Panc1 (cell line): ENCODE measurements around the gene NDOR1. TPM values are rescaled to one million over a fixed set of nuclear protein-coding genes. Genes with fewer than 3 reads are reported as not detected.
A peak's percentile ranks its signal among the peaks of the same experiment; 100 is the strongest.

Experiments used
- ATAC-seq: fragments of 200-7000 bp; cut with Tn5 transposase; 2 replicates; pipeline ENCODE4 v1.9.1; 2020; ENCODE audit warnings: mild to moderate bottlenecking, moderate library complexity
- BruUV-seq: library from RNA; stranded (reverse); fragments of 400-500 nt; replicated peaks from 2 replicates; lab custom pipeline; 2021; lab: Mats Ljungman, UMichigan
- CTCF ChIA-PET: fragments of 300-600 bp; sonication (Branson Sonifier 250); formaldehyde crosslinking; loops from one replicate; lab custom pipeline; 2022; ENCODE audit warnings: antibody characterized with exemption; lab: Charles Lee
- POLR2A ChIA-PET: fragments of 300-600 bp; sonication (Branson Sonifier 250); formaldehyde crosslinking; loops from one replicate; lab custom pipeline; 2022; ENCODE audit warnings: antibody characterized with exemption; lab: Charles Lee
- DNase-seq: peaks from one replicate; pipeline ENCODE4 v3.0.0-alpha.2; 2010; ENCODE audit warnings: low read depth, low spot score
- H3K27ac ChIP-seq: 2 replicates; pipeline ENCODE4 v1.5.1; 2011; ENCODE audit warnings: mild to moderate bottlenecking, low read length, inconsistent platforms
- H3K27me3 ChIP-seq: fragments of 200-500 bp; sonication (Bioruptor generic); 2 replicates; pipeline ENCODE4 v1.6.0; 2014; ENCODE audit warnings: low read length, inconsistent platforms; ENCODE audit not compliant: control insufficient read depth, insufficient read depth
- H3K36me3 ChIP-seq: fragments of 200-500 bp; sonication (Bioruptor generic); 2 replicates; pipeline ENCODE4 v1.5.1; 2014; ENCODE audit warnings: inconsistent platforms, mild to moderate bottlenecking, low read length, moderate library complexity; ENCODE audit not compliant: control insufficient read depth, insufficient read depth
- H3K4me1 ChIP-seq: 2 replicates; pipeline ENCODE4 v1.5.1; 2011; ENCODE audit warnings: inconsistent platforms, mild to moderate bottlenecking, low read length, moderate library complexity; ENCODE audit not compliant: control insufficient read depth, insufficient read depth
- H3K4me3 ChIP-seq, 2 experiments: 2 replicates each; pipeline ENCODE4 v1.5.1; 2011 to 2012; ENCODE audit warnings: low read depth in 2 of 2, low read length in 2 of 2, mild to moderate bottlenecking in 2 of 2, inconsistent platforms in 1 of 2, moderate library complexity in 1 of 2
- H3K9me3 ChIP-seq: fragments of 200-500 bp; sonication (Bioruptor generic); 2 replicates; pipeline ENCODE4 v1.5.1; 2014; ENCODE audit warnings: low read depth, mild to moderate bottlenecking, inconsistent platforms, low read length, moderate library complexity; ENCODE audit not compliant: control insufficient read depth, insufficient read depth
- CTCF ChIP-seq: fragments of 450-650 bp; IDR thresholded peaks from 2 replicates; pipeline ENCODE4 v1.5.1; 2017; ENCODE audit warnings: mild to moderate bottlenecking
- POLR2AphosphoS5 ChIP-seq: IDR thresholded peaks from 2 replicates; pipeline ENCODE4 v1.6.1; 2012; ENCODE audit warnings: mild to moderate bottlenecking, low read depth, low read length, moderate library complexity
- REST ChIP-seq, 2 experiments: IDR thresholded peaks; 2 replicates each; pipeline ENCODE4 v1.6.1; 2011 to 2012; ENCODE audit warnings: low read depth in 2 of 2, control low read depth in 1 of 2, low read length in 1 of 2, mild to moderate bottlenecking in 1 of 2, moderate library complexity in 1 of 2; ENCODE audit not compliant: insufficient read depth in 1 of 2
- SIN3A ChIP-seq: IDR thresholded peaks from 2 replicates; pipeline ENCODE4 v1.6.1; 2012; ENCODE audit warnings: low read depth, mild to moderate bottlenecking, low read length, moderate library complexity, borderline replicate concordance; ENCODE audit not compliant: insufficient read depth
- TCF7L2 ChIP-seq: IDR thresholded peaks from 2 replicates; pipeline ENCODE4 v1.6.1; 2011; ENCODE audit warnings: mild to moderate bottlenecking, low read depth, low read length, inconsistent platforms
- in situ Hi-C: cut with HindIII; loops from 2 replicates; pipeline ENCODE4 v1.10.0; 2016; ENCODE audit warnings: low sequenced_read_pairs, low pct_unique_long_range_greater_than_20kb
- intact Hi-C: fragments of 100-400 bp; cut with micrococcal nuclease; formaldehyde crosslinking; loops from one replicate; pipeline ENCODE4 v1.10.0; 2022; ENCODE audit not compliant: unreplicated experiment
- total RNA-seq: library from RNA; stranded (reverse); gene quantifications from one replicate; pipeline ENCODE4 v1.2.1, GENCODE V29; 2021; ENCODE audit not compliant: unreplicated experiment

Gene NDOR1
- total RNA-seq, 1 experiment from 2014 or later: 15.6 TPM

- DNase-seq: no peak
- no peaks in the 10 kb centered on the region for H3K27me3 ChIP-seq
- ATAC-seq: peak; percentile 7
- no TSS peak for BruUV-seq
- intact Hi-C loops (no loop called here), in situ Hi-C loops (no loop called here)
- TF ChIP-seq POLR2AphosphoS5: no peak
- no peak for TF ChIP-seq REST (IDR thresholded peaks at IDR 0.05; ENCODE audit: insufficient read depth in 1 of 2, low read depth in 2 of 2, low read length in 1 of 2)
- no peak for TF ChIP-seq TCF7L2
- TF ChIP-seq SIN3A: no peak
- TF ChIP-seq CTCF: no peak
- peaks cover 2% of the 10 kb centered on the region; the same call in 1 of the 2 replicates for H3K36me3 ChIP-seq
- H3K27ac ChIP-seq: peak within 1 kb of the TSS; percentile 69; the same call in 1 of the 2 replicates
- peaks cover 24% of the 10 kb centered on the region for H3K4me1 ChIP-seq
- ChIA-PET CTCF (no interaction called here), POLR2A (no interaction called here)
- H3K4me3 ChIP-seq: peak within 1 kb of the TSS; percentile 50 to 67
- H3K9me3 ChIP-seq: no peaks in the 10 kb centered on the region
Observed at GRCh38 chr9:137222190-137223077, 16.9 kb downstream of the NDOR1 start, which contains the start of gene RNF208. TSS of gene RNF208 (minus strand) at chr9:137222240. CDS start at chr9:137221212, 1,028 bp downstream.

GRCh38 chr9:137223078-137223970 is 17.8 kb downstream of the NDOR1 start:
- peak; percentile 72 for ATAC-seq
- Histone ChIP-seq H3K36me3 (peaks cover 2% of the 10 kb centered on the region; the same call in 1 of the 2 replicates), H3K27ac (peak overlapping the region; percentile 82), H3K9me3 (no peaks in the 10 kb centered on the region), H3K27me3 (no peaks in the 10 kb centered on the region), H3K4me1 (peaks cover 25% of the 10 kb centered on the region), H3K4me3 (peak overlapping the region; percentile 67 to 72)
- no TSS peak for BruUV-seq
- in situ Hi-C loops: no loop called here
- intact Hi-C loops: no loop called here
- peak; percentile 88 for DNase-seq
- CTCF ChIA-PET: interaction anchor here (0.6 to 0.7 kb wide), 2 partner anchors 11 to 13 kb away, joined by 3 to 10 read pairs; no protein-coding TSS in a partner anchor
- POLR2A ChIA-PET: interaction anchor here (0.6 kb wide), 2 partner anchors 17 to 193 kb away, joined by 5 to 8 read pairs; partner anchors contain the start of gene TUBB4B
- TF ChIP-seq REST (IDR thresholded peaks at IDR 0.05; ENCODE audit: insufficient read depth in 1 of 2, low read depth in 2 of 2, low read length in 1 of 2) (no peak), POLR2AphosphoS5 (peak; percentile 63)
